ENCODE measurements around the gene HOXB9. TPM values are rescaled to one million over a fixed set of nuclear protein-coding genes. Genes with fewer than 3 reads are reported as not detected.
A peak's percentile ranks its signal among the peaks of the same experiment; 100 is the strongest.

Gene HOXB9
- total and polyA plus RNA-seq, 2 donors (not counting 3 experiments of a cell fraction or from before 2014, with no cell fraction given), result 0.79 to 1.1 TPM

DNA sequence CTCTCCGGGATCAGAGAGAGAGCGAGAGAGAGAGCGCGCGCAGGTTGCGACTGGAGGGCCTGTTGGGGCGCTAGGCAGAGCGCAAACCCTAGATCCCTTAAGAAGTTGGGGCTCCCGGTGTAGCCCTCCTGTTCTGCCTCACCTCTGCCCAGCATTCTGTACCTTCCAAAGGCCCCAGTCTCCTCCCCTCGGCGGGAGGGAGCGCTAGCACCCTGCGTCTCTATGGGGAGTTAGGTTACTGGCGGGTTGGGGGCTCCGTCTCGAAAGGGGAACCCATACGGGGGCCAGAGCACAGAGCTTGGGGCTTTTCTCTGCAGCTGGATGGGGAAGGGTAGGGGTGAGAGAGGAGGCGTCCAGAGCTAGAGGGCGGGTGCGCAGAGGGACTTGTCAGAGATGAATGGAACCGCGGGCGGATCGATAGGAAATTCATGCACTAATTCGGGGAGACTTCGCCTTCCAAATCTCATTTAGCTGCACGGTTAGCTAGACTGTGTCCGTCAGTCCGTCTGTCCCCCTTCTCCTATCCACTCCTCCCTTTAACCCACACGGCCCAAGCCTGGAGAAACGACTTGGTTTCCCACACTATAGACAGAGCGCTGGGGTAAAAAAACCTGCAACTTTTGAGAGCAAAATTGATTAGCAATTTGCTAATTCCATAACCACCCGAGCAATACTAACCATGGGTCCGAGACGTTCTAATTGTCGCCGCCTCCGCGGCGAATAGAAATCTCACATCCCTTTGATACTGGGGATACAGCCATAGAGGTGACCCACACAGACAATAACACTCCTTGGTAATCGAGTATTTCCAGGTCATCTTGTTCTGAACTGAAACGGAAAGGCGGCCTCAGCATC lies 47.3 kb downstream of the HOXB9 start:
- Histone ChIP-seq H3K27ac (ENCODE audit: insufficient read depth, low read depth, low read length) (peak overlapping the region; percentile 71), H3K9me3 (replicated peaks; ENCODE audit: control insufficient read depth, insufficient read depth, low read length) (no peaks in the 10 kb centered on the region), H3K79me2 (ENCODE audit: control insufficient read depth, insufficient read depth, low read length) (peaks cover 93% of the 10 kb centered on the region), H3K27me3 (ENCODE audit: control insufficient read depth in 2 of 2, insufficient read depth in 2 of 2, low read length in 2 of 2) (no peaks in the 10 kb centered on the region), H3K9me1 (replicated peaks; ENCODE audit: control insufficient read depth, extremely low read depth, insufficient read depth, low read length) (no peaks in the 10 kb centered on the region), H4K20me1 (replicated peaks; ENCODE audit: control insufficient read depth, extremely low read depth, insufficient read depth, low read length) (no peaks in the 10 kb centered on the region), H3K36me3 (ENCODE audit: control insufficient read depth in 2 of 2, extremely low read depth in 1 of 2, insufficient read depth in 2 of 2, low read length in 2 of 2) (peaks cover 0 to 2% of the 10 kb centered on the region in 2 experiments), H3K4me3 (replicated peaks in 1 of 3; ENCODE audit: insufficient read depth in 1 of 3, low read depth in 1 of 3, low read length in 3 of 3) (peak overlapping the region; percentile 51 to 69 (median 67)), H3K9ac (replicated peaks; ENCODE audit: extremely low read depth, insufficient read depth, low read length) (peak overlapping the region; percentile 55), H3K4me1 (ENCODE audit: control insufficient read depth, extremely low read depth, insufficient read depth, low read length) (peaks cover 62% of the 10 kb centered on the region), H3K4me2 (ENCODE audit: insufficient read depth, low read length) (peak overlapping the region; percentile 89), H2AFZ (ENCODE audit: low read depth, low read length) (no peak overlapping the region)
- TF ChIP-seq EZH2 (IDR thresholded peaks at IDR 0.05; ENCODE audit: borderline replicate concordance, low read depth, low read length, severe bottlenecking) (no peak), POLR2A (IDR thresholded peaks at IDR 0.05; ENCODE audit: low read depth, low read length) (peak; percentile 2), CTCF (IDR thresholded peaks at IDR 0.05; ENCODE audit: extremely low read depth in 1 of 2, insufficient read depth in 1 of 2, low read depth in 1 of 2, low read length in 2 of 2) (no peak), JUN (IDR thresholded peaks at IDR 0.05; ENCODE audit: borderline replicate concordance, insufficient read depth, insufficient read length, low read depth) (no peak)
- DNase-seq (ENCODE audit: low read depth, low spot score) (no peak), FAIRE-seq (peak; percentile 91)
- BruUV-seq (replicated peaks), result TSS peak; percentile 20
- CTCF ChIA-PET, result interaction anchor here (0.6 to 1.4 kb wide), 3 partner anchors 9 to 23 kb away, joined by 3 read pairs; no protein-coding TSS in a partner anchor
- intact Hi-C loops (cut with micrococcal nuclease) (no loop called here), dilution Hi-C loops (cut with MboI; ENCODE audit: extremely low pct_ligation_motif_present, low sequenced_read_pairs) (no loop called here)
- POLR2A ChIA-PET, result interaction anchor here (0.7 to 0.8 kb wide), 2 partner anchors 23 to 32 kb away, joined by 3 to 4 read pairs; no protein-coding TSS in a partner anchor

Measured in endothelial cell of umbilical vein (primary cell).